DND-41 (cell line): ENCODE results near the gene DOC2A.

ENCODE experiments used
- ATAC-seq: fragments of 200-7000 bp; cut with Tn5 transposase; 3 replicates; pipeline ENCODE4 v1.9.1; 2021; ENCODE audit warnings: low read depth; ENCODE audit not compliant: insufficient read depth
- DNase-seq: peaks from one replicate; pipeline ENCODE4 v3.0.0-alpha.2; 2020
- H2AFZ ChIP-seq: 2 replicates; pipeline ENCODE4 v1.6.0; 2012; ENCODE audit warnings: low read depth, low read length
- H3K27ac ChIP-seq: 2 replicates; pipeline ENCODE4 v1.5.1; 2012; ENCODE audit warnings: low read length, inconsistent platforms
- H3K27me3 ChIP-seq: fragments of 200-600 bp; sonication (generic); 2 replicates; pipeline ENCODE4 v1.6.0; 2012; ENCODE audit warnings: low read length, mild to moderate bottlenecking, inconsistent platforms; ENCODE audit not compliant: insufficient read depth, poor library complexity
- H3K36me3 ChIP-seq: 2 replicates; pipeline ENCODE4 v1.5.1; 2012; ENCODE audit warnings: low read length, inconsistent platforms; ENCODE audit not compliant: insufficient read depth
- H3K4me1 ChIP-seq: 2 replicates; pipeline ENCODE4 v1.5.1; 2012; ENCODE audit warnings: mild to moderate bottlenecking, low read length; ENCODE audit not compliant: insufficient read depth
- H3K4me2 ChIP-seq: 2 replicates; pipeline ENCODE4 v1.6.0; 2012; ENCODE audit warnings: mild to moderate bottlenecking, moderate library complexity, low read length, inconsistent platforms; ENCODE audit not compliant: insufficient read depth
- H3K4me3 ChIP-seq, 2 experiments: fragments of 200-600 bp in 1 of 2; shearing (Covaris generic) in 1 of 2; 2 replicates each; pipeline ENCODE4 v1.5.1; 2012 to 2016; ENCODE audit warnings: inconsistent platforms in 2 of 2, low read length in 2 of 2, mild to moderate bottlenecking in 2 of 2, low read depth in 1 of 2, moderate library complexity in 1 of 2
- H3K79me2 ChIP-seq: 2 replicates; pipeline ENCODE4 v1.6.0; 2012; ENCODE audit warnings: low read length, inconsistent platforms; ENCODE audit not compliant: insufficient read depth
- H3K9ac ChIP-seq: 2 replicates; pipeline ENCODE4 v1.6.0; 2012; ENCODE audit warnings: low read depth, mild to moderate bottlenecking, inconsistent platforms, low read length, moderate library complexity
- H3K9me3 ChIP-seq: 2 replicates; pipeline ENCODE4 v1.5.1; 2012; ENCODE audit warnings: low read length, moderate library complexity, mild to moderate bottlenecking, inconsistent platforms; ENCODE audit not compliant: insufficient read depth, severe bottlenecking
- H4K20me1 ChIP-seq: 2 replicates; pipeline ENCODE4 v1.6.0; 2012; ENCODE audit warnings: low read length; ENCODE audit not compliant: insufficient read depth
- EZH2 ChIP-seq: IDR thresholded peaks from 3 replicates; pipeline ENCODE4 v1.6.1; 2012; ENCODE audit warnings: borderline replicate concordance, low read depth, mild to moderate bottlenecking, moderate library complexity, low read length, inconsistent platforms; ENCODE audit not compliant: severe bottlenecking
- TF ChIP-seq, protein P1 (sequence below): IDR thresholded peaks from 2 replicates; pipeline ENCODE4 v1.5.1; 2012; ENCODE audit warnings: borderline replicate concordance, low read length, moderate library complexity, mild to moderate bottlenecking; ENCODE audit not compliant: poor library complexity, severe bottlenecking; ENCODE audit errors: extremely low read depth

The DOC2A gene

DNA sequence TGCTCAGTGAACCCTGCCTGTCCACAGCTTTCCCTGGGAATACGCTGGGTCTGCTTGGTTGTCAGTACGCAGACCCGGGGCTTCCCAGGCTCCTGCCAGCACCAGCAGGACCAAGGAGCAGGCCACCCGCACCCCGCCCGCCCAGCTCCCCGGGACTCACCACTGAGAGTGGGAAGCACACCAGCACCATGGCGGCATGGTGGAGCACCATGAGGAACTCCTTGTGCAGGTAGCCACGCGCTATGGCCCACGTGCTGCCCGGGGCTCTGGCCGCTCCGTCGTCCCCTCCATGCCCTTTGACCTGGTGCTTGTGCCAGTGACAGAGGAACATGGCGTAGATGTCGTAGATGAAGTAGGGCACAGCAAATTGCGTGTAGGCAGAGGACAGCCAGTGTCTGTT lies 15.6 kb upstream of the DOC2A start:
- TF ChIP-seq, protein P1, sequence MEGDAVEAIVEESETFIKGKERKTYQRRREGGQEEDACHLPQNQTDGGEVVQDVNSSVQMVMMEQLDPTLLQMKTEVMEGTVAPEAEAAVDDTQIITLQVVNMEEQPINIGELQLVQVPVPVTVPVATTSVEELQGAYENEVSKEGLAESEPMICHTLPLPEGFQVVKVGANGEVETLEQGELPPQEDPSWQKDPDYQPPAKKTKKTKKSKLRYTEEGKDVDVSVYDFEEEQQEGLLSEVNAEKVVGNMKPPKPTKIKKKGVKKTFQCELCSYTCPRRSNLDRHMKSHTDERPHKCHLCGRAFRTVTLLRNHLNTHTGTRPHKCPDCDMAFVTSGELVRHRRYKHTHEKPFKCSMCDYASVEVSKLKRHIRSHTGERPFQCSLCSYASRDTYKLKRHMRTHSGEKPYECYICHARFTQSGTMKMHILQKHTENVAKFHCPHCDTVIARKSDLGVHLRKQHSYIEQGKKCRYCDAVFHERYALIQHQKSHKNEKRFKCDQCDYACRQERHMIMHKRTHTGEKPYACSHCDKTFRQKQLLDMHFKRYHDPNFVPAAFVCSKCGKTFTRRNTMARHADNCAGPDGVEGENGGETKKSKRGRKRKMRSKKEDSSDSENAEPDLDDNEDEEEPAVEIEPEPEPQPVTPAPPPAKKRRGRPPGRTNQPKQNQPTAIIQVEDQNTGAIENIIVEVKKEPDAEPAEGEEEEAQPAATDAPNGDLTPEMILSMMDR = no peak
- TF ChIP-seq EZH2 = no peak

DNA sequence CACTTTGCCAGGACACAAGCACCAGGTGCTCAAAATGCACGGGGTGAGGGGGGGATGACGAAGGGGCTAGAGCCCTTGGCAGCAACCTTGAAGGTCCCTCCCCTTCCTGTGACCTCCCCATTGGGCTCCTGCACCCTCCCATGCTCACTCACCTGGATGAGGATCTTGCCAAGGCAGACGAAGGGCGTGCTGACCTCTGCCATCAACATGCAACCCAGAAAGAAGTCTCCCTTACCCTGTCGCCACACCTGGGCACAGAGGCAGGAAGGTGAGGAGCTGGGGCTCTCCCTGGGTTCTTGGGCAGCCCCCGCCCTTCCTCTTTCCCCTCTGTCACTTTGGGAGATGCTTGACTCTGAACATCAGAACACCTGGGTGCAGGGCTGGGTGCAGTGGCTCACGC lies 14.7 kb upstream of the DOC2A start:
- Histone ChIP-seq H3K4me1 (peaks cover 14% of the 10 kb centered on the region), H3K79me2 (no peaks in the 10 kb centered on the region), H3K36me3 (no peaks in the 10 kb centered on the region), H3K4me2 (no peak overlapping the region), H3K9ac (no peak overlapping the region), H3K27ac (no peak overlapping the region), H4K20me1 (peaks cover 9% of the 10 kb centered on the region; the same call in 1 of the 2 replicates), H2AFZ (no peak overlapping the region), H3K4me3 (no peak overlapping the region), H3K9me3 (no peaks in the 10 kb centered on the region), H3K27me3 (no peaks in the 10 kb centered on the region)
- no peak for TF ChIP-seq EZH2
- TF ChIP-seq, protein P1 = no peak
- ATAC-seq (no peak), DNase-seq (no peak)

More for the DNA sequence above, 15.6 kb upstream of the DOC2A start:
- no peak overlapping the region for H2AFZ ChIP-seq
- ATAC-seq (no peak), DNase-seq (no peak)
- H3K27ac ChIP-seq = no peak overlapping the region
- no peaks in the 10 kb centered on the region for H3K9me3 ChIP-seq
- no peak overlapping the region for H3K9ac ChIP-seq
- no peak overlapping the region for H3K4me3 ChIP-seq
- peaks cover 9% of the 10 kb centered on the region; the same call in 1 of the 2 replicates for H4K20me1 ChIP-seq
- no peaks in the 10 kb centered on the region for H3K27me3 ChIP-seq
- H3K4me1 ChIP-seq = peaks cover 5% of the 10 kb centered on the region; the same call in 1 of the 2 replicates
- no peak overlapping the region for H3K4me2 ChIP-seq
- H3K36me3 ChIP-seq = no peaks in the 10 kb centered on the region
- no peaks in the 10 kb centered on the region for H3K79me2 ChIP-seq

DNA sequence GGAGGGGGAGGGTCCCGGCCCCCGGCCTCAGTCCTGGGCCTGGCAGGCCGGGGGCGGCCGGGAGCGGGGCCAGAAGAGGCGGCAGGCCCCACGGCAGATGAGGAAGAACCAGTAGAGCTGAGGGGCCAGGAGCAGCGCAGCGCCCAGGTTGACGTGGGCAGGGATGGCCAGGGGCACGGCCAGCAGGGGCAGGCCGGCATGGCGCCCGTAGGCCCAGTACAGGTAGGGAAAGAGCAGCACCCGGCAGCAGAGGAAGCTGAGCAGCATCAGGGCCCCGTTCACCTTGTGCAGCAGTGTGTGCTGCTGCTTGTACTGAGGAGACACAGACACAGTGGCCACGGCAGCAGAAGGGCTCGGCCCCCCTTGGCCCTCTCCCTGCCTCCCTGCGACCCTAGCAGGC lies 14.3 kb upstream of the DOC2A start:
- no peak for TF ChIP-seq EZH2
- TF ChIP-seq, protein P1 = no peak
- H3K4me3 ChIP-seq = no peak overlapping the region
- H3K4me2 ChIP-seq = no peak overlapping the region
- ATAC-seq (no peak), DNase-seq (no peak)
- peaks cover 16% of the 10 kb centered on the region for H3K4me1 ChIP-seq
- no peaks in the 10 kb centered on the region for H3K36me3 ChIP-seq
- H3K27ac ChIP-seq = no peak overlapping the region
- H3K79me2 ChIP-seq = no peaks in the 10 kb centered on the region
- no peaks in the 10 kb centered on the region for H3K27me3 ChIP-seq
- no peaks in the 10 kb centered on the region for H3K9me3 ChIP-seq
- H4K20me1 ChIP-seq = peaks cover 9% of the 10 kb centered on the region; the same call in 1 of the 2 replicates
- no peak overlapping the region for H2AFZ ChIP-seq
- no peak overlapping the region for H3K9ac ChIP-seq

DNA sequence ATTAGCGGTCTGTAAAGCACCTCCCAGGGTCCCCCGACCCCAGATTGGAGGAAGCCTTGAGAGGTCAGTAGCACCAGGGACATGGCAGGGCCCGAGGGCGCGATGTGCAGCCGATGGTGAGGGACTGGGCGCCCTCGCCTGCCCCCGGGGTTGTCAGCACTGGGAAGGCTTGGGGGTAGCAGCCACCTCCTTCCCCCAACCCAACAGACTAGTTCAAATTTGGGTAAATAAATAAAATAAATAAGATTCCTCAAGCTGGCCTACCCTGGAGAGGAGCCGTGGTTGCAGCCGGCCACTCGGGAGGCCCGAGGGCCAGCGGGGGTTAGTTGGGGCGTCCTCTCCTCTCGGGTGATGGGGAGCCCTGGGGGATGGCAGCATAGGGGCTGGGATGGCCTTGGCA lies 13.6 kb upstream of the DOC2A start:
- ATAC-seq (no peak), DNase-seq (no peak)
- no peak overlapping the region for H3K27ac ChIP-seq
- no peaks in the 10 kb centered on the region for H3K27me3 ChIP-seq
- no peak overlapping the region for H3K4me2 ChIP-seq
- peaks cover 9% of the 10 kb centered on the region; the same call in 1 of the 2 replicates for H4K20me1 ChIP-seq
- TF ChIP-seq EZH2 = no peak
- TF ChIP-seq, protein P1 = no peak
- no peak overlapping the region for H2AFZ ChIP-seq
- H3K9ac ChIP-seq = no peak overlapping the region
- H3K9me3 ChIP-seq = no peaks in the 10 kb centered on the region
- no peaks in the 10 kb centered on the region for H3K36me3 ChIP-seq
- peaks cover 16% of the 10 kb centered on the region for H3K4me1 ChIP-seq
- no peak overlapping the region for H3K4me3 ChIP-seq
- H3K79me2 ChIP-seq = no peaks in the 10 kb centered on the region
